HG02571 (cell line): ENCODE results near the gene CD4.

Experiments
- ATAC-seq: cut with Tn5 transposase; IDR thresholded peaks from one replicate; pipeline ENCODE4 v1.9.1; 2021; ENCODE audit warnings: mild to moderate bottlenecking, moderate library complexity; ENCODE audit not compliant: unreplicated experiment

The CD4 gene

GRCh38 chr12:6765048-6765633 lies 24.2 kb upstream of the CD4 start:
- no peak for ATAC-seq

- ATAC-seq: peak; percentile 16
These were observed 23.4 kb upstream of the CD4 start, which contains the start of gene PTMS for GRCh38 chr12:6765634-6766581. TSS of gene PTMS (plus strand) at chr12:6766363. CDS start at chr12:6766706, 343 bp downstream.

- ATAC-seq: peak; percentile 47
These were observed 22.5 kb upstream of the CD4 start for GRCh38 chr12:6766651-6767349.

GRCh38 chr12:6767353-6768319 lies 21.7 kb upstream of the CD4 start:
- no peak for ATAC-seq

DNA sequence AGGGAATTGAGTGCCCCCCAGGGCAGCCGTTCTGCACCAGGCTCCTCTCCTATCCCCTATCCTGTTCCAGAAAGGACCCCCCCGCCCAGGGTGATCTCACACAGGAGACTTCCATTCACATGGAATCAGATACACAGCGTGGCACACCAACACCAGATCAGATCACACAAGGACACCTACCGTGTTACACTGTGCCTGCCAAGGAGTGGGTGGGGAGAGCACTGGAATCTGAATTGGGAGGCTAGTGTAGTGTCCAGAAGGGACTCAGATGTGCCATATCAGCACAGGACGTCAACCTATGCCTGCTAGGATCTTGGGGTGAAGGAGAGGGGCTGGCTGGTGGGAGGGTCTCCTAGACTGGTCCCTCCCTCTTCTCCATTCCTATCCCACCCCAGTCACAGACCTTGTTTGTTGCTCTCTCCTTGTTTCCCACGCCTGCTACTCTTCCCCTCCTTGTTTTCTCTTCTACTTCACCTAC lies 20.9 kb upstream of the CD4 start:
- ATAC-seq: no peak

GRCh38 chr12:6768990-6769389 lies 20.3 kb upstream of the CD4 start:
- ATAC-seq: no peak

GRCh38 chr12:6769666-6770065 lies 19.7 kb upstream of the CD4 start:
- ATAC-seq: no peak

DNA sequence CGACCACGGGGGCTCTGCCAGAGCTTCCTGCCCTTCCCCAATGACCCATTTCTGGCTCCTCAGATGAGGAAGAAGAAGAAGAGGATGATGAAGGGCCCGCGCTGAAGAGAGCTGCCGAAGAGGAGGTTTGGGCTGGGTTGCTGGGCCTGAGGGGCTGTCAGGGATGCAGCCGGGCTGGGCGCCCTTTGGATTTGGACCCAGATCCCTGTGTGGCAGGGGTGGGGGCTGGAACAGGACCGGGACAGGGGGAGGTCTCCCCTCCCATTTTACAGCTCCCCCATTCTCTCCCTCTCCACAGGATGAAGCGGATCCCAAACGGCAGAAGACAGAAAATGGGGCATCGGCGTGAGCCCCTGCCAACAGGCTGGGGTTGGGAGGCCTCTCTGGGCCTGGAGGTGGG lies 19.2 kb upstream of the CD4 start:
- no peak for ATAC-seq

- ATAC-seq: no peak
These were observed 18.7 kb upstream of the CD4 start for GRCh38 chr12:6770600-6770999.

- ATAC-seq: no peak
These were observed 18.2 kb upstream of the CD4 start for GRCh38 chr12:6771091-6771495.

DNA sequence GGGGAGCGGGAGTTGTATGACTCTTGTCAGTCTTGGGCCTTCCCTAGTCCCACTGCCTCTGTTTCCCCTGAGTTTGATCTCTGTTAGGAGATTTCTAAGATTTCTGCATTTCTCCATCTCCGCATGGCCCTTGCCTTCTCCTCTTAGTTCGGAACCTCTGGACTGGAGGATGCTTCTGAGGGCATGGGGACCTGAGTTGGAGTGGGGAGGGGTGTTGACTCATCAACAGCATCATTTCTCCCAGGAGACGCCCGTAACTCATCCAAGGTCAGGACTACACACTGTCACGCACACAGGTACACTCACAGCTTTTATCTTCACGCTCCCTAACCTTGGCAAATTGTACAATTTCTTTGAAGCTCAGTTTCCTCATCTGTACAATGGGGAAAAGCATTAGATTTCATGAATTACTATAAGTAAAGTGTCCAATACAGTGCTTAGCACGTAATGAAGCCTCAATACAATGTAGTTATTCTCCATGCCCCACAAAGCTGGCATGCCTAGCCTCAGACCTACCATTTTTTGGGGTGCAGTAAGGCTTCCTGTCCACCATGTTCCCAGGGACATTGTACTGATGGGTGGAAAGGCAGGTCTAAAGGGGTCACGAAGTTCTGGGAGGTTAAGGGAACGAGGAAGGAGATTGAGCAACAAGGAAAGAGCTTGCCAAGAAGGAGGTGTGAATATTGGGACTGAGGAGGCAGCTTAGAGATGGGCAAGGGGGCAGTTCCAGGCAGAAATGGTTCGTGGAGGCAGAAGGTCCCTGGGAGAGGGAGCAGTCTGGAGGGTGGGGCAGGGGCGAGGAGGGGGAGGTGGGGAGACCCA lies 17.6 kb upstream of the CD4 start:
- ATAC-seq: no peak

- no peak for ATAC-seq
These were observed 17.0 kb upstream of the CD4 start, which contains the start of gene LAG3 for GRCh38 chr12:6772331-6772695. TSS of gene LAG3 (plus strand) at chr12:6772520. CDS start at chr12:6772853, 333 bp downstream.

DNA sequence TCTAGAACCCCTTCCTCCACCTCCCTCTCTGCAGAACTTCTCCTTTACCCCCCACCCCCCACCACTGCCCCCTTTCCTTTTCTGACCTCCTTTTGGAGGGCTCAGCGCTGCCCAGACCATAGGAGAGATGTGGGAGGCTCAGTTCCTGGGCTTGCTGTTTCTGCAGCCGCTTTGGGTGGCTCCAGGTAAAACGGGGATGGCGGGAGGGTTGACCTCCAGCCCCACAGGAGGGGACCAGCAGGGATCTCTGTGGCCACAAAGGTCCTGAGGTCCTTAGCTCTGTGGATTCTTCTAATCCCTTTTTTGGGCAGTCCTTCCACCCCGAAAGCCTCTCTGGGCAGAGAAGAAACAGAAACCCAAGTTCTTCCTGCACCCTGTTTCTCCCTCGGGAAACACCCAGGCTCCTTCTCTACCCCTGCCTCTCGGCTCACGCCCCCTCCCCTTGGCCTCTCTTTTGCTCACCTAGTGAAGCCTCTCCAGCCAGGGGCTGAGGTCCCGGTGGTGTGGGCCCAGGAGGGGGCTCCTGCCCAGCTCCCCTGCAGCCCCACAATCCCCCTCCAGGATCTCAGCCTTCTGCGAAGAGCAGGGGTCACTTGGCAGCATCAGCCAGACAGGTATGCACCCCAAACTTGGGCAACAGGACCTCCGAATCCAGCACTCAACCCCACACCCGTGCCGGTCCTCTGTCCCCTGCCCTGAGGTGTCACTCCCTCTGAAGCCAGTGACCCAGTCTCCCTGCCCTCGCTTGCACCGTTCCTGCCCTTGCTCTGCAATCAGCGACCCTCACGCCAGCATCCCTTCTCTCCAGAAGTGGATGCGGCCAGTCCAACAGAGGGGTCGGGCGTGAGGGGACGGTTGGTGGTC lies 16.4 kb upstream of the CD4 start:
- ATAC-seq: no peak

GRCh38 chr12:6773590-6774351 lies 15.6 kb upstream of the CD4 start:
- ATAC-seq: no peak

DNA sequence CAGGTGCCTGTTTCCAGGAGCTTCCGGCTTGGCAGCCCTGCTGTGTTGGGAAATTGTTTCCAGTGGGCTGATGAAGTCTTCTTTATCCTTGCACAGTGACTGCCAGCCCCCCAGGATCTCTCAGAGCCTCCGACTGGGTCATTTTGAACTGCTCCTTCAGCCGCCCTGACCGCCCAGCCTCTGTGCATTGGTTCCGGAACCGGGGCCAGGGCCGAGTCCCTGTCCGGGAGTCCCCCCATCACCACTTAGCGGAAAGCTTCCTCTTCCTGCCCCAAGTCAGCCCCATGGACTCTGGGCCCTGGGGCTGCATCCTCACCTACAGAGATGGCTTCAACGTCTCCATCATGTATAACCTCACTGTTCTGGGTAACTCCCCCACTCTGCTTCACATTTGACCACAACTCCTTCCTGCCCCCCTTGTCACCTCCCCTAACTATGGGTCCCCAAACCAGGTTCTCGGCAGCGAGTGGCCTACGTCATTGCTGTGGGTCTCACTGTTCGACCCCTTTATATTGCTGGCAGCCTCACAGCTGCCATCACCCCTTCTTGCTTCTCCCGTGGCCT lies 14.7 kb upstream of the CD4 start:
- no peak for ATAC-seq

GRCh38 chr12:6775185-6776174 lies 13.8 kb upstream of the CD4 start:
- ATAC-seq: no peak
